ENCODE measurements around the gene MRPL16.

Gene MRPL16

GRCh38 chr11:59810189-59810910 is at the start of gene MRPL16 (continued):
- TF ChIP-seq ZBTB11 (tag by site-specific recombination; conservative IDR thresholded peaks at IDR 0.05; ENCODE audit: low read depth) (peak; percentile 99), ZNF423 (tag by site-specific recombination; IDR thresholded peaks at IDR 0.05) (no peak), ZNF707 (tag by site-specific recombination; IDR thresholded peaks at IDR 0.05) (no peak), ZNF274 (IDR thresholded peaks at IDR 0.05; ENCODE audit: low read length) (no peak), ZNF274 (tag by site-specific recombination; IDR thresholded peaks at IDR 0.05; ENCODE audit: borderline replicate concordance) (no peak), ZNF146 (tag by site-specific recombination; IDR thresholded peaks at IDR 0.05) (no peak), ZNF513 (tag by site-specific recombination; IDR thresholded peaks at IDR 0.05) (peak; percentile 13; the same call in 1 of the 2 replicates), ZNF600 (tag by site-specific recombination; IDR thresholded peaks at IDR 0.05) (peak; percentile 32; the same call in 1 of the 2 replicates), ZFHX2 (tag by site-specific recombination; conservative IDR thresholded peaks at IDR 0.05) (0 out of 2 replicates have a peak, but pooled peaks have one; percentile 34), KLF8 (tag by site-specific recombination; IDR thresholded peaks at IDR 0.05) (peak; percentile 87), ZNF426 (tag by site-specific recombination; IDR thresholded peaks at IDR 0.05) (no peak), ZFP41 (tag by site-specific recombination; IDR thresholded peaks at IDR 0.05; ENCODE audit: borderline replicate concordance) (no peak), ZNF664 (tag by site-specific recombination; IDR thresholded peaks at IDR 0.05) (0 out of 2 replicates have a peak, but pooled peaks have one; percentile 26), ZNF629 (tag by site-specific recombination; IDR thresholded peaks at IDR 0.05) (peak; percentile 69), ZNF560 (tag by site-specific recombination; IDR thresholded peaks at IDR 0.05; ENCODE audit: borderline replicate concordance) (no peak), ZNF701 (tag by site-specific recombination; IDR thresholded peaks at IDR 0.05) (no peak), ZNF175 (tag by site-specific recombination; IDR thresholded peaks at IDR 0.05) (no peak), ZBTB8A (tag by site-specific recombination; IDR thresholded peaks at IDR 0.05) (peak; percentile 49; the same call in 1 of the 2 replicates), ZFP3 (tag by site-specific recombination; IDR thresholded peaks at IDR 0.05; ENCODE audit: low read depth) (no peak), BCL11A (tag by site-specific recombination; IDR thresholded peaks at IDR 0.05; ENCODE audit: low read depth) (no peak), ZNF621 (tag by site-specific recombination; IDR thresholded peaks at IDR 0.05) (no peak), ZNF530 (tag by site-specific recombination; IDR thresholded peaks at IDR 0.05; ENCODE audit: low read depth) (no peak), ZNF157 (tag by site-specific recombination; IDR thresholded peaks at IDR 0.05) (no peak)
- TF ChIP-seq, protein P1, sequence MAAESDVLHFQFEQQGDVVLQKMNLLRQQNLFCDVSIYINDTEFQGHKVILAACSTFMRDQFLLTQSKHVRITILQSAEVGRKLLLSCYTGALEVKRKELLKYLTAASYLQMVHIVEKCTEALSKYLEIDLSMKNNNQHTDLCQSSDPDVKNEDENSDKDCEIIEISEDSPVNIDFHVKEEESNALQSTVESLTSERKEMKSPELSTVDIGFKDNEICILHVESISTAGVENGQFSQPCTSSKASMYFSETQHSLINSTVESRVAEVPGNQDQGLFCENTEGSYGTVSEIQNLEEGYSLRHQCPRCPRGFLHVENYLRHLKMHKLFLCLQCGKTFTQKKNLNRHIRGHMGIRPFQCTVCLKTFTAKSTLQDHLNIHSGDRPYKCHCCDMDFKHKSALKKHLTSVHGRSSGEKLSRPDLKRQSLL (tag by site-specific recombination; IDR thresholded peaks at IDR 0.05), result peak; percentile 49; the same call in 1 of the 2 replicates
- TF ChIP-seq, protein P2, sequence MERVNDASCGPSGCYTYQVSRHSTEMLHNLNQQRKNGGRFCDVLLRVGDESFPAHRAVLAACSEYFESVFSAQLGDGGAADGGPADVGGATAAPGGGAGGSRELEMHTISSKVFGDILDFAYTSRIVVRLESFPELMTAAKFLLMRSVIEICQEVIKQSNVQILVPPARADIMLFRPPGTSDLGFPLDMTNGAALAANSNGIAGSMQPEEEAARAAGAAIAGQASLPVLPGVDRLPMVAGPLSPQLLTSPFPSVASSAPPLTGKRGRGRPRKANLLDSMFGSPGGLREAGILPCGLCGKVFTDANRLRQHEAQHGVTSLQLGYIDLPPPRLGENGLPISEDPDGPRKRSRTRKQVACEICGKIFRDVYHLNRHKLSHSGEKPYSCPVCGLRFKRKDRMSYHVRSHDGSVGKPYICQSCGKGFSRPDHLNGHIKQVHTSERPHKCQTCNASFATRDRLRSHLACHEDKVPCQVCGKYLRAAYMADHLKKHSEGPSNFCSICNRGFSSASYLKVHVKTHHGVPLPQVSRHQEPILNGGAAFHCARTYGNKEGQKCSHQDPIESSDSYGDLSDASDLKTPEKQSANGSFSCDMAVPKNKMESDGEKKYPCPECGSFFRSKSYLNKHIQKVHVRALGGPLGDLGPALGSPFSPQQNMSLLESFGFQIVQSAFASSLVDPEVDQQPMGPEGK (tag by site-specific recombination; IDR thresholded peaks at IDR 0.05), result peak; percentile 65; the same call in 1 of the 2 replicates
- TF ChIP-seq, protein P3, sequence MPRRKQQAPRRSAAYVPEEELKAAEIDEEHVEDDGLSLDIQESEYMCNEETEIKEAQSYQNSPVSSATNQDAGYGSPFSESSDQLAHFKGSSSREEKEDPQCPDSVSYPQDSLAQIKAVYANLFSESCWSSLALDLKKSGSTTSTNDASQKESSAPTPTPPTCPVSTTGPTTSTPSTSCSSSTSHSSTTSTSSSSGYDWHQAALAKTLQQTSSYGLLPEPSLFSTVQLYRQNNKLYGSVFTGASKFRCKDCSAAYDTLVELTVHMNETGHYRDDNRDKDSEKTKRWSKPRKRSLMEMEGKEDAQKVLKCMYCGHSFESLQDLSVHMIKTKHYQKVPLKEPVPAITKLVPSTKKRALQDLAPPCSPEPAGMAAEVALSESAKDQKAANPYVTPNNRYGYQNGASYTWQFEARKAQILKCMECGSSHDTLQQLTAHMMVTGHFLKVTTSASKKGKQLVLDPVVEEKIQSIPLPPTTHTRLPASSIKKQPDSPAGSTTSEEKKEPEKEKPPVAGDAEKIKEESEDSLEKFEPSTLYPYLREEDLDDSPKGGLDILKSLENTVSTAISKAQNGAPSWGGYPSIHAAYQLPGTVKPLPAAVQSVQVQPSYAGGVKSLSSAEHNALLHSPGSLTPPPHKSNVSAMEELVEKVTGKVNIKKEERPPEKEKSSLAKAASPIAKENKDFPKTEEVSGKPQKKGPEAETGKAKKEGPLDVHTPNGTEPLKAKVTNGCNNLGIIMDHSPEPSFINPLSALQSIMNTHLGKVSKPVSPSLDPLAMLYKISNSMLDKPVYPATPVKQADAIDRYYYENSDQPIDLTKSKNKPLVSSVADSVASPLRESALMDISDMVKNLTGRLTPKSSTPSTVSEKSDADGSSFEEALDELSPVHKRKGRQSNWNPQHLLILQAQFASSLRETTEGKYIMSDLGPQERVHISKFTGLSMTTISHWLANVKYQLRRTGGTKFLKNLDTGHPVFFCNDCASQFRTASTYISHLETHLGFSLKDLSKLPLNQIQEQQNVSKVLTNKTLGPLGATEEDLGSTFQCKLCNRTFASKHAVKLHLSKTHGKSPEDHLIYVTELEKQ (tag by site-specific recombination; IDR thresholded peaks at IDR 0.05; ENCODE audit: borderline replicate concordance), result no peak
- TF ChIP-seq, protein P4, sequence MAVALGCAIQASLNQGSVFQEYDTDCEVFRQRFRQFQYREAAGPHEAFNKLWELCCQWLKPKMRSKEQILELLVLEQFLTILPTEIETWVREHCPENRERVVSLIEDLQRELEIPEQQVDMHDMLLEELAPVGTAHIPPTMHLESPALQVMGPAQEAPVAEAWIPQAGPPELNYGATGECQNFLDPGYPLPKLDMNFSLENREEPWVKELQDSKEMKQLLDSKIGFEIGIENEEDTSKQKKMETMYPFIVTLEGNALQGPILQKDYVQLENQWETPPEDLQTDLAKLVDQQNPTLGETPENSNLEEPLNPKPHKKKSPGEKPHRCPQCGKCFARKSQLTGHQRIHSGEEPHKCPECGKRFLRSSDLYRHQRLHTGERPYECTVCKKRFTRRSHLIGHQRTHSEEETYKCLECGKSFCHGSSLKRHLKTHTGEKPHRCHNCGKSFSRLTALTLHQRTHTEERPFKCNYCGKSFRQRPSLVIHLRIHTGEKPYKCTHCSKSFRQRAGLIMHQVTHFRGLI (tag by site-specific recombination; IDR thresholded peaks at IDR 0.05), result no peak

Measured in HEK293 (cell line).